ENCODE results near the gene PIP4K2B. TPM values are rescaled to one million over a fixed set of nuclear protein-coding genes. Genes with fewer than 3 reads are reported as not detected.
A peak's percentile ranks its signal among the peaks of the same experiment; 100 is the strongest.

Gene PIP4K2B
- total and polyA plus RNA-seq, 2 donors (not counting 1 experiment from before 2014, with no cell fraction given): 24.0 to 42.9 TPM

- Mint-ChIP-seq H3K9me3 (ENCODE audit: insufficient read depth) (no peaks in the 10 kb centered on the region), H3K4me1 (peaks cover 35% of the 10 kb centered on the region), H3K4me3 (peak overlapping the region; percentile 99), H3K27ac (peak overlapping the region; percentile 96), H3K27me3 (no peaks in the 10 kb centered on the region)
- no peak overlapping the region for H2AFZ ChIP-seq (ENCODE audit: insufficient read depth, low read depth, low read length, poor library complexity, severe bottlenecking)
- peaks cover 0 to 19% of the 10 kb centered on the region in 2 experiments for H3K36me3 ChIP-seq (replicated peaks in 1 of 2; ENCODE audit: control extremely low read depth in 1 of 2, control insufficient read depth in 1 of 2, extremely low read depth in 1 of 2, insufficient read depth in 2 of 2, low read length in 1 of 2)
- ChIA-PET CTCF (interaction anchor here (1.0 to 1.4 kb wide), 2 partner anchors 70 to 121 kb away, joined by 4 to 5 read pairs; no protein-coding TSS in a partner anchor), POLR2A (interaction anchor here (1.0 kb wide), 1 partner anchor 56 kb away, joined by 4 read pairs; the partner anchor contains the start of gene RPL23)
- intact Hi-C loops (cut with micrococcal nuclease): no loop called here
- ATAC-seq (ENCODE audit: low read depth): no peak
- H4K20me1 ChIP-seq (ENCODE audit: control insufficient read depth, insufficient read depth, low read length, poor library complexity, severe bottlenecking): peaks cover 23% of the 10 kb centered on the region
- WGBS (ENCODE audit: insufficient coverage): 84% methylated on average over 6 of the region's 6 CpGs
- TF ChIP-seq EZH2 (IDR thresholded peaks at IDR 0.05; ENCODE audit: borderline replicate concordance, insufficient read depth, low read depth, low read length, poor library complexity, severe bottlenecking): no peak
- TF ChIP-seq CTCF (IDR thresholded peaks at IDR 0.05): no peak
- no peak for DNase-seq
- H3K4me2 ChIP-seq (replicated peaks; ENCODE audit: low read depth, low read length, poor library complexity, severe bottlenecking): peak overlapping the region; percentile 88
- H3K79me2 ChIP-seq (ENCODE audit: control insufficient read depth, insufficient read depth, low read length): peaks cover 63% of the 10 kb centered on the region
- H3K4me3 ChIP-seq (ENCODE audit: control extremely low read depth in 1 of 5, extremely low read depth in 1 of 5, insufficient read depth in 1 of 5, low read depth in 2 of 5, low read length in 4 of 5): peak overlapping the region in 1 of 5 experiments; percentile 75
- H3K27ac ChIP-seq (ENCODE audit: low read length in 2 of 2): peak overlapping the region in 1 of 2 donors; percentile 42
- H3K27me3 ChIP-seq (replicated peaks in 1 of 4; ENCODE audit: control extremely low read depth in 1 of 4, control insufficient read depth in 3 of 4, insufficient read depth in 4 of 4, low read length in 3 of 4): no peaks in the 10 kb centered on the region
- no peaks in the 10 kb centered on the region for H3K9me3 ChIP-seq (ENCODE audit: control extremely low read depth in 1 of 3, control insufficient read depth in 2 of 3, insufficient read depth in 1 of 3, low read length in 2 of 3)
- H3K9ac ChIP-seq (ENCODE audit: low read length): peak overlapping the region; percentile 91
- H3K4me1 ChIP-seq (ENCODE audit: control insufficient read depth in 2 of 2, insufficient read depth in 2 of 2, low read length in 2 of 2): peaks cover 17 to 25% of the 10 kb centered on the region in 2 donors
Measured at GRCh38 chr17:38797828-38798227, 1.5 kb downstream of the PIP4K2B start.

- Histone ChIP-seq H3K4me2 (replicated peaks; ENCODE audit: low read depth, low read length, poor library complexity, severe bottlenecking) (peak overlapping the region; percentile 88), H3K36me3 (replicated peaks in 1 of 2; ENCODE audit: control extremely low read depth in 1 of 2, control insufficient read depth in 1 of 2, extremely low read depth in 1 of 2, insufficient read depth in 2 of 2, low read length in 1 of 2) (peaks cover 0 to 18% of the 10 kb centered on the region in 2 experiments), H3K9me3 (ENCODE audit: control extremely low read depth in 1 of 3, control insufficient read depth in 2 of 3, insufficient read depth in 1 of 3, low read length in 2 of 3) (no peaks in the 10 kb centered on the region), H3K9ac (ENCODE audit: low read length) (no peak overlapping the region), H2AFZ (ENCODE audit: insufficient read depth, low read depth, low read length, poor library complexity, severe bottlenecking) (no peak overlapping the region), H3K27ac (ENCODE audit: low read length in 2 of 2) (peak overlapping the region in 1 of 2 donors; percentile 42), H3K79me2 (ENCODE audit: control insufficient read depth, insufficient read depth, low read length) (peaks cover 70% of the 10 kb centered on the region), H4K20me1 (ENCODE audit: control insufficient read depth, insufficient read depth, low read length, poor library complexity, severe bottlenecking) (peaks cover 30% of the 10 kb centered on the region), H3K4me3 (ENCODE audit: control extremely low read depth in 1 of 5, extremely low read depth in 1 of 5, insufficient read depth in 1 of 5, low read depth in 2 of 5, low read length in 4 of 5) (no peak overlapping the region), H3K4me1 (ENCODE audit: control insufficient read depth in 2 of 2, insufficient read depth in 2 of 2, low read length in 2 of 2) (peaks cover 17 to 25% of the 10 kb centered on the region in 2 donors), H3K27me3 (replicated peaks in 1 of 4; ENCODE audit: control extremely low read depth in 1 of 4, control insufficient read depth in 3 of 4, insufficient read depth in 4 of 4, low read length in 3 of 4) (no peaks in the 10 kb centered on the region)
- CTCF ChIA-PET: interaction anchor here (0.6 to 1.0 kb wide), 2 partner anchors 120 to 748 kb away, joined by 3 to 5 read pairs; no protein-coding TSS in a partner anchor
- TF ChIP-seq EZH2 (IDR thresholded peaks at IDR 0.05; ENCODE audit: borderline replicate concordance, insufficient read depth, low read depth, low read length, poor library complexity, severe bottlenecking) (no peak), CTCF (IDR thresholded peaks at IDR 0.05) (no peak)
- no peaks in the 10 kb centered on the region for H3K27me3 Mint-ChIP-seq
- peak overlapping the region; percentile 96 for H3K27ac Mint-ChIP-seq
- H3K9me3 Mint-ChIP-seq (ENCODE audit: insufficient read depth): no peaks in the 10 kb centered on the region
- POLR2A ChIA-PET: interaction anchor here (0.7 kb wide), 1 partner anchor 1098 kb away, joined by 3 read pairs; no protein-coding TSS in a partner anchor
- H3K4me3 Mint-ChIP-seq: peak overlapping the region; percentile 99
- DNase-seq (no peak), ATAC-seq (ENCODE audit: low read depth) (no peak)
- whole genome bisulfite sequencing (ENCODE audit: insufficient coverage): 97% methylated on average over 4 of the region's 5 CpGs
- H3K4me1 Mint-ChIP-seq: peaks cover 35% of the 10 kb centered on the region
- intact Hi-C loops (cut with micrococcal nuclease): no loop called here
Measured at GRCh38 chr17:38797158-38797490, 2.2 kb downstream of the PIP4K2B start.

All from B cell (primary cell).